Caco-2 (cell line): ENCODE data around the gene RALGPS2. TPM values are rescaled to one million over a fixed set of nuclear protein-coding genes. Genes with fewer than 3 reads are reported as not detected.

Source experiments
- BruUV-seq: library from RNA; stranded (reverse); fragments of 400-500 nt; replicated peaks from 2 replicates; lab custom pipeline; 2021; lab: Mats Ljungman, UMichigan
- CTCF ChIA-PET: fragments of 300-600 bp; sonication (Branson Sonifier 250); formaldehyde crosslinking; loops from one replicate; lab custom pipeline; 2022; ENCODE audit warnings: antibody characterized with exemption; lab: Charles Lee
- POLR2A ChIA-PET: fragments of 300-600 bp; sonication (Branson Sonifier 250); formaldehyde crosslinking; loops from one replicate; lab custom pipeline; 2022; ENCODE audit warnings: antibody characterized with exemption; lab: Charles Lee
- DNase-seq, 2 experiments: peaks; one replicate each; pipeline versions ENCODE4 v3.0.0 to v3.0.0-alpha.2; 2020 to 2022
- H3K27me3 ChIP-seq: replicated peaks from 2 replicates; pipeline ENCODE4 v1.6.0; 2011; ENCODE audit warnings: low read length; ENCODE audit not compliant: control insufficient read depth, insufficient read depth
- H3K36me3 ChIP-seq: 2 replicates; pipeline ENCODE4 v1.5.1; 2011; ENCODE audit warnings: low read length; ENCODE audit not compliant: control insufficient read depth, insufficient read depth
- H3K4me1 ChIP-seq: fragments of 250-450 bp; sonication (Bioruptor Pico); 2 replicates; pipeline ENCODE4 v1.5.1; 2020; ENCODE audit warnings: mild to moderate bottlenecking
- H3K4me3 ChIP-seq: 2 replicates; pipeline ENCODE4 v1.5.1; 2011; ENCODE audit warnings: low read depth, mild to moderate bottlenecking, control low read depth, low read length
- H3K9me3 ChIP-seq: fragments of 250-450 bp; sonication (Bioruptor Pico); 2 replicates; pipeline ENCODE4 v1.5.1; 2020; ENCODE audit warnings: mild to moderate bottlenecking, moderate library complexity
- H3K27ac Mint-ChIP-seq: one replicate; pipeline ENCODE4 v1.8.0; 2022; ENCODE audit warnings: mixed read lengths; ENCODE audit not compliant: unreplicated experiment
- H3K27me3 Mint-ChIP-seq: one replicate; pipeline ENCODE4 v1.8.0; 2022; ENCODE audit warnings: mixed read lengths; ENCODE audit not compliant: insufficient read depth, unreplicated experiment
- H3K36me3 Mint-ChIP-seq: one replicate; pipeline ENCODE4 v1.8.0; 2022; ENCODE audit warnings: mild to moderate bottlenecking, mixed read lengths; ENCODE audit not compliant: insufficient read depth, unreplicated experiment
- H3K4me1 Mint-ChIP-seq: one replicate; pipeline ENCODE4 v1.8.0; 2022; ENCODE audit warnings: low read depth, mixed read lengths; ENCODE audit not compliant: unreplicated experiment
- H3K4me3 Mint-ChIP-seq: one replicate; pipeline ENCODE4 v1.8.0; 2022; ENCODE audit warnings: mild to moderate bottlenecking, moderate library complexity, mixed read lengths; ENCODE audit not compliant: unreplicated experiment
- H3K9me3 Mint-ChIP-seq: one replicate; pipeline ENCODE4 v1.8.0; 2022; ENCODE audit warnings: mixed read lengths; ENCODE audit not compliant: unreplicated experiment
- intact Hi-C: fragments of 100-400 bp; cut with micrococcal nuclease; formaldehyde crosslinking; loops from one replicate; pipeline ENCODE4 v1.10.0; 2022; ENCODE audit not compliant: unreplicated experiment
- total RNA-seq: library from RNA; stranded (reverse); gene quantifications from 2 replicates; pipeline ENCODE4 v1.2.3, GENCODE V29; 2022
- TF ChIP-seq, protein P1 (sequence below), 2 experiments: fragments of 200-600 bp in 1 of 2; IDR thresholded peaks; 1 replicate in 1 of 2; 2 replicates in 1 of 2; pipeline versions ENCODE4 v1.5.1 to v1.8.0; 2011 to 2022; ENCODE audit warnings: antibody characterized with exemption in 1 of 2, control low read depth in 1 of 2, inconsistent platforms in 1 of 2, low read depth in 1 of 2, low read length in 1 of 2, mild to moderate bottlenecking in 1 of 2, moderate library complexity in 1 of 2; ENCODE audit not compliant: insufficient read depth in 1 of 2, severe bottlenecking in 1 of 2, unreplicated experiment in 1 of 2

Gene RALGPS2
- total RNA-seq, 1 experiment from 2014 or later, result 26.1 TPM

GRCh38 chr1:178768423-178768822 is 43.4 kb downstream of the RALGPS2 start:
- H3K36me3 Mint-ChIP-seq, result peaks cover 35% of the 10 kb centered on the region
- CTCF ChIA-PET, result interaction anchor here (0.6 to 1.4 kb wide), 3 partner anchors 16 to 235 kb away, joined by 3 read pairs; no protein-coding TSS in a partner anchor

GRCh38 chr1:178772952-178773351 is 47.9 kb downstream of the RALGPS2 start:
- TF ChIP-seq, protein P1, sequence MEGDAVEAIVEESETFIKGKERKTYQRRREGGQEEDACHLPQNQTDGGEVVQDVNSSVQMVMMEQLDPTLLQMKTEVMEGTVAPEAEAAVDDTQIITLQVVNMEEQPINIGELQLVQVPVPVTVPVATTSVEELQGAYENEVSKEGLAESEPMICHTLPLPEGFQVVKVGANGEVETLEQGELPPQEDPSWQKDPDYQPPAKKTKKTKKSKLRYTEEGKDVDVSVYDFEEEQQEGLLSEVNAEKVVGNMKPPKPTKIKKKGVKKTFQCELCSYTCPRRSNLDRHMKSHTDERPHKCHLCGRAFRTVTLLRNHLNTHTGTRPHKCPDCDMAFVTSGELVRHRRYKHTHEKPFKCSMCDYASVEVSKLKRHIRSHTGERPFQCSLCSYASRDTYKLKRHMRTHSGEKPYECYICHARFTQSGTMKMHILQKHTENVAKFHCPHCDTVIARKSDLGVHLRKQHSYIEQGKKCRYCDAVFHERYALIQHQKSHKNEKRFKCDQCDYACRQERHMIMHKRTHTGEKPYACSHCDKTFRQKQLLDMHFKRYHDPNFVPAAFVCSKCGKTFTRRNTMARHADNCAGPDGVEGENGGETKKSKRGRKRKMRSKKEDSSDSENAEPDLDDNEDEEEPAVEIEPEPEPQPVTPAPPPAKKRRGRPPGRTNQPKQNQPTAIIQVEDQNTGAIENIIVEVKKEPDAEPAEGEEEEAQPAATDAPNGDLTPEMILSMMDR (IDR thresholded peaks at IDR 0.05; ENCODE audit: insufficient read depth in 1 of 2, low read depth in 1 of 2, low read length in 1 of 2, severe bottlenecking in 1 of 2, unreplicated experiment in 1 of 2), result no peak
- no peak for DNase-seq
- peaks cover 7% of the 10 kb centered on the region for H3K9me3 Mint-ChIP-seq
- no peak overlapping the region for H3K4me3 ChIP-seq
- H3K36me3 ChIP-seq, result peaks cover 2% of the 10 kb centered on the region
- H3K27me3 Mint-ChIP-seq, result no peaks in the 10 kb centered on the region
- H3K27ac Mint-ChIP-seq, result no peak overlapping the region
- POLR2A ChIA-PET, result no interaction called here
- peaks cover 15% of the 10 kb centered on the region; the same call in 1 of the 2 replicates for H3K9me3 ChIP-seq
- intact Hi-C loops, result no loop called here
- CTCF ChIA-PET, result interaction anchor here (1.2 kb wide), 1 partner anchor 230 kb away, joined by 4 read pairs; no protein-coding TSS in a partner anchor
- BruUV-seq, result no TSS peak
- no peak overlapping the region for H3K4me3 Mint-ChIP-seq
- no peaks in the 10 kb centered on the region for H3K4me1 ChIP-seq
- H3K27me3 ChIP-seq, result no peaks in the 10 kb centered on the region
- H3K4me1 Mint-ChIP-seq, result no peaks in the 10 kb centered on the region
- H3K36me3 Mint-ChIP-seq, result peaks cover 26% of the 10 kb centered on the region

More at GRCh38 chr1:178768423-178768822, 43.4 kb downstream of the RALGPS2 start:
- Mint-ChIP-seq H3K9me3 (peaks cover 40% of the 10 kb centered on the region), H3K27ac (no peak overlapping the region), H3K4me1 (no peaks in the 10 kb centered on the region), H3K4me3 (no peak overlapping the region), H3K27me3 (no peaks in the 10 kb centered on the region)
- intact Hi-C loops, result no loop called here
- POLR2A ChIA-PET, result no interaction called here
- no peak overlapping the region for H3K4me3 ChIP-seq
- no TSS peak for BruUV-seq
- H3K4me1 ChIP-seq, result no peaks in the 10 kb centered on the region
- TF ChIP-seq, protein P1 (IDR thresholded peaks at IDR 0.05; ENCODE audit: insufficient read depth in 1 of 2, low read depth in 1 of 2, low read length in 1 of 2, severe bottlenecking in 1 of 2, unreplicated experiment in 1 of 2), result peak; percentile 25 to 68
- H3K9me3 ChIP-seq, result peaks cover 30% of the 10 kb centered on the region
- no peak for DNase-seq
- no peaks in the 10 kb centered on the region for H3K27me3 ChIP-seq
- peaks cover 5% of the 10 kb centered on the region for H3K36me3 ChIP-seq

- intact Hi-C loops, result loop anchor here (1.0 kb wide), 1 partner anchor 228 kb away; no protein-coding TSS in a partner anchor
- no peaks in the 10 kb centered on the region for H3K27me3 Mint-ChIP-seq
- no peak overlapping the region for H3K4me3 ChIP-seq
Observed at GRCh38 chr1:178774263-178774662, 49.2 kb downstream of the RALGPS2 start.

More at GRCh38 chr1:178774263-178774662, 49.2 kb downstream of the RALGPS2 start:
- peaks cover 20% of the 10 kb centered on the region for H3K36me3 Mint-ChIP-seq
- TF ChIP-seq, protein P1 (IDR thresholded peaks at IDR 0.05; ENCODE audit: insufficient read depth in 1 of 2, low read depth in 1 of 2, low read length in 1 of 2, severe bottlenecking in 1 of 2, unreplicated experiment in 1 of 2), result peak in 1 of 2 experiments; percentile 1
- H3K9me3 Mint-ChIP-seq, result no peaks in the 10 kb centered on the region
- Histone ChIP-seq H3K36me3 (peaks cover 2% of the 10 kb centered on the region; the same call in 1 of the 2 replicates), H3K27me3 (no peaks in the 10 kb centered on the region), H3K9me3 (peaks cover 4% of the 10 kb centered on the region; the same call in 1 of the 2 replicates), H3K4me1 (no peaks in the 10 kb centered on the region)
- BruUV-seq, result no TSS peak
- CTCF ChIA-PET, result no interaction called here
- no peak overlapping the region for H3K27ac Mint-ChIP-seq
- POLR2A ChIA-PET, result no interaction called here
- DNase-seq, result no peak
- H3K4me1 Mint-ChIP-seq, result no peaks in the 10 kb centered on the region
- H3K4me3 Mint-ChIP-seq, result no peak overlapping the region
